A673 (cell line): ENCODE results near the gene UBA1. TPM values are rescaled to one million over a fixed set of nuclear protein-coding genes. Genes with fewer than 3 reads are reported as not detected.

Experiments
- BruUV-seq: library from RNA; stranded (reverse); fragments of 400-500 nt; replicated peaks from 2 replicates; lab custom pipeline; 2021; lab: Mats Ljungman, UMichigan
- CTCF ChIA-PET: fragments of 300-600 bp; sonication (Branson Sonifier 250); formaldehyde crosslinking; loops from one replicate; lab custom pipeline; 2022; ENCODE audit warnings: antibody characterized with exemption; lab: Charles Lee
- POLR2A ChIA-PET: fragments of 300-600 bp; sonication (Branson Sonifier 250); formaldehyde crosslinking; loops from one replicate; lab custom pipeline; 2022; ENCODE audit warnings: antibody characterized with exemption; ENCODE audit not compliant: low non-redundant PET; lab: Charles Lee
- DNase-seq: peaks from one replicate; pipeline ENCODE4 v3.0.0-alpha.2; 2015; ENCODE audit warnings: low spot score
- H3K27ac ChIP-seq: fragments of 200-600 bp; sonication (generic); 2 replicates; pipeline ENCODE4 v1.5.1; 2016; ENCODE audit warnings: mixed run types, low read depth, mild to moderate bottlenecking, mixed read lengths, antibody characterized with exemption, low read length; ENCODE audit not compliant: poor library complexity, severe bottlenecking
- H3K27me3 ChIP-seq: fragments of 200-600 bp; sonication (generic); replicated peaks from 2 replicates; pipeline ENCODE4 v1.6.1; 2017; ENCODE audit warnings: mixed run types, low read depth, mild to moderate bottlenecking, mixed read lengths, antibody characterized with exemption, low read length; ENCODE audit not compliant: insufficient read depth, poor library complexity
- H3K36me3 ChIP-seq: fragments of 200-600 bp; sonication (generic); 2 replicates; pipeline ENCODE4 v1.6.1; 2016; ENCODE audit warnings: mixed run types, mild to moderate bottlenecking, mixed read lengths, antibody characterized with exemption, low read length; ENCODE audit not compliant: insufficient read depth, poor library complexity, severe bottlenecking
- H3K4me1 ChIP-seq: fragments of 200-600 bp; sonication (generic); 2 replicates; pipeline ENCODE4 v1.6.1; 2017; ENCODE audit warnings: mixed run types, mild to moderate bottlenecking, mixed read lengths, antibody characterized with exemption, low read length; ENCODE audit not compliant: insufficient read depth, poor library complexity, severe bottlenecking
- H3K4me3 ChIP-seq: fragments of 200-600 bp; sonication (generic); 2 replicates; pipeline ENCODE4 v1.5.1; 2016; ENCODE audit warnings: low read depth, mixed run types, mild to moderate bottlenecking, mixed read lengths, low read length; ENCODE audit not compliant: poor library complexity, severe bottlenecking
- H3K9me3 ChIP-seq: fragments of 200-600 bp; sonication (generic); 2 replicates; pipeline ENCODE4 v1.6.1; 2016; ENCODE audit warnings: mixed run types, low read depth, mild to moderate bottlenecking, mixed read lengths, antibody characterized with exemption, low read length; ENCODE audit not compliant: poor library complexity, severe bottlenecking
- EZH2 ChIP-seq: fragments of 200-600 bp; sonication (generic); IDR thresholded peaks from 2 replicates; pipeline ENCODE4 v1.6.1; 2017; ENCODE audit warnings: borderline replicate concordance, low read depth, mild to moderate bottlenecking, mixed read lengths, antibody characterized with exemption, low read length; ENCODE audit not compliant: poor library complexity, severe bottlenecking
- intact Hi-C: fragments of 100-400 bp; cut with micrococcal nuclease; formaldehyde crosslinking; loops from one replicate; pipeline ENCODE4 v1.10.0; 2022; ENCODE audit not compliant: unreplicated experiment
- total RNA-seq: library from RNA; stranded (reverse); gene quantifications from 2 replicates; pipeline ENCODE4 v1.2.3, GENCODE V29; 2021
- TF ChIP-seq, protein P1 (sequence below): fragments of 300-800, 200-600 bp; sonication (generic); conservative IDR thresholded peaks from 2 replicates; pipeline ENCODE4 v1.5.1; 2017; ENCODE audit warnings: low read depth, mild to moderate bottlenecking, antibody characterized with exemption, low read length, moderate library complexity, mixed read lengths

The UBA1 gene
- total RNA-seq, 1 experiment from 2014 or later = 413 TPM

DNA sequence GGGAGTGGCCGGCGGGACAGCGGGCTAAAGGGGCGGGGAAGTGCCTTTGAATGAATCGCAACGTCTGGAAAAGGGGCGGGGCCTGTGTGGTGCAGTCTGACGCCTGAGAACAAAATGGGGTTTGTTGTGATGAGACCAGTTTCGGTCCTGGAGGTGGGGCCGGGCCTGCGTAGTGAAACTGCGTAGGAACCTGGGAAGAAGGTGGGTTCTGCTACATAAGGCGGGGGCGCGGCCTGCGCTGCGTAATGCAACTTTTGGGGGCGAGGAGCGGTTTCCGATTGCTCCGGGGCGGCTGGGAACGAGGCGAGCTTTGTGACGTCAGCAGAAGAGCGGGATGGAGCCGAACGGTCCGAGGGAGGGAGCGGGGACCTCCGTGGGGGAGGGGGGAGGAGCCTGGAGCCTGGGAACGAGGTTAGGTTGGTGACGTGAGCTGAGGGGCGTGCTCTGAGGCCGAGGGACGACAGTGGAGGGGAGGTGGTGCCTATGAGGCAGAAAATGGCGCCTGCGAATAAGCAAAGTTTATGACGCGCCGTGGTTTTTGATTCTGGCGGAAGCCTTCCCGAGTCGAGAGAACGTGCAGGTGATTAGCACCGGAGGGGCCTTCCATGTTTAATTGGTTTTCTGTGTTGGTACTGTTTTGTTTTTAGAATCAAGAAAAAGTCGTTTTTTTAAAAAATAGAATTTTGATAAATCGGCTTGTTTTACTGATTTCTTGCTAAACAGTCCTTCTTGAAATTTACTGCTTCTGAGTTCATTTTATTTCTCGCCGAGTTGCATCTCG, 39.9 kb downstream of the UBA1 start:
- intact Hi-C loops = loop anchor here (1.0 kb wide), 2 partner anchors 15 to 43 kb away; partner anchors contain the start of gene CDK16
- no TSS peak for BruUV-seq
- TF ChIP-seq EZH2 = no peak
- CTCF ChIA-PET = no interaction called here
- Histone ChIP-seq H3K27ac (peak overlapping the region; percentile 98), H3K36me3 (peaks cover 8% of the 10 kb centered on the region), H3K4me3 (peak overlapping the region; percentile 73), H3K4me1 (no peaks in the 10 kb centered on the region), H3K27me3 (no peaks in the 10 kb centered on the region), H3K9me3 (no peaks in the 10 kb centered on the region)
- DNase-seq = peak; percentile 95
- POLR2A ChIA-PET = interaction anchor here (1.7 kb wide), 1 partner anchor 16 kb away, joined by 4 read pairs; no protein-coding TSS in a partner anchor

DNA sequence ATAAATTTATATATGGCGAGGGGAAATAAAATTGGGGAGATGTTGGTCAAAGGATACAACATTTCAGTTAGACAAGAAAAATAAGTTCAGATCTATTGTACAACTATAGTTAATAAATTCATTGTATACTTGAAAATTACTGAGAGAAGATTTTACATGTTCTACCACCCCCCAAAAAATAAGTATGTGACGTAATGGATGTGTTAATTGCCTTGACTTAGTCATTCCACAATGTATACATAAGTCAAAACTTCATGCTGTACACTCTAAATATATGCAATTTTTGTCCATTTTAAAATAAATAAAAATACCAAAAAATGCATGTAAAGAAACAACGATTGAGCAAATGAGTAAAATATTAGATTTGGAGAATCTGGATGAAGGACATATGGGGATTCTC, 41.0 kb downstream of the UBA1 start:
- Histone ChIP-seq H3K36me3 (peaks cover 1% of the 10 kb centered on the region), H3K27ac (peak overlapping the region; percentile 98), H3K4me3 (peak overlapping the region; percentile 73), H3K4me1 (no peaks in the 10 kb centered on the region), H3K27me3 (no peaks in the 10 kb centered on the region), H3K9me3 (no peaks in the 10 kb centered on the region)
- BruUV-seq = no TSS peak
- TF ChIP-seq, protein P1, sequence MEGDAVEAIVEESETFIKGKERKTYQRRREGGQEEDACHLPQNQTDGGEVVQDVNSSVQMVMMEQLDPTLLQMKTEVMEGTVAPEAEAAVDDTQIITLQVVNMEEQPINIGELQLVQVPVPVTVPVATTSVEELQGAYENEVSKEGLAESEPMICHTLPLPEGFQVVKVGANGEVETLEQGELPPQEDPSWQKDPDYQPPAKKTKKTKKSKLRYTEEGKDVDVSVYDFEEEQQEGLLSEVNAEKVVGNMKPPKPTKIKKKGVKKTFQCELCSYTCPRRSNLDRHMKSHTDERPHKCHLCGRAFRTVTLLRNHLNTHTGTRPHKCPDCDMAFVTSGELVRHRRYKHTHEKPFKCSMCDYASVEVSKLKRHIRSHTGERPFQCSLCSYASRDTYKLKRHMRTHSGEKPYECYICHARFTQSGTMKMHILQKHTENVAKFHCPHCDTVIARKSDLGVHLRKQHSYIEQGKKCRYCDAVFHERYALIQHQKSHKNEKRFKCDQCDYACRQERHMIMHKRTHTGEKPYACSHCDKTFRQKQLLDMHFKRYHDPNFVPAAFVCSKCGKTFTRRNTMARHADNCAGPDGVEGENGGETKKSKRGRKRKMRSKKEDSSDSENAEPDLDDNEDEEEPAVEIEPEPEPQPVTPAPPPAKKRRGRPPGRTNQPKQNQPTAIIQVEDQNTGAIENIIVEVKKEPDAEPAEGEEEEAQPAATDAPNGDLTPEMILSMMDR = no peak
- TF ChIP-seq EZH2 = no peak
- ChIA-PET CTCF (no interaction called here), POLR2A (no interaction called here)
- intact Hi-C loops = no loop called here
- no peak for DNase-seq

DNA sequence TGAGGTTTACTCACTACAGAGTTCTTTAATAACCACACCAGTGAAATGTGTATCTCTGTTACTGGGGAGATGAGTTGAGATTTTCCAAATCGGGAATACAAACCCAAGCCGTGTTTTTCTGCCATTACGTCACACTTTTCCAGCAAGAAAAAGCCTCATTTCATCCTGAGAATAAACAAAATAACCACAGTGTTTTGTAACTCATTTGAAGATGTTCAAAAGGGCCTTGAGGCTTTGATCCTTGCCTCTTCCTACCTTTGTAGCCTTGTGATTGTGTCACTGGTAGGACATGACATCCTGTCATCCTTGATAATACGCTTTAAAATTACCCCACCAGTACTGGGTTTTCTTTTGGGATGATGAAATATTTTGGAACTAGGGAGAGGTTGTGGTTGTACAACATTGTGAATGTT, 42.1 kb downstream of the UBA1 start:
- H3K27ac ChIP-seq = no peak overlapping the region
- no peaks in the 10 kb centered on the region for H3K9me3 ChIP-seq
- intact Hi-C loops = no loop called here
- no peak for DNase-seq
- no peak overlapping the region for H3K4me3 ChIP-seq
- BruUV-seq = no TSS peak
- H3K4me1 ChIP-seq = no peaks in the 10 kb centered on the region
- ChIA-PET CTCF (no interaction called here), POLR2A (no interaction called here)
- H3K27me3 ChIP-seq = no peaks in the 10 kb centered on the region
- TF ChIP-seq, protein P1 = no peak
- TF ChIP-seq EZH2 = no peak
- peaks cover 5% of the 10 kb centered on the region for H3K36me3 ChIP-seq
